SK-N-MC (cell line): ENCODE results near the gene PODXL2.

Source experiments
- EZH2 ChIP-seq: fragments of 200-600 bp; sonication (generic); IDR thresholded peaks from one replicate; pipeline ENCODE4 v1.6.1; 2017; ENCODE audit warnings: antibody characterized with exemption
- POLR2AphosphoS5 ChIP-seq: IDR thresholded peaks from 2 replicates; pipeline ENCODE4 v1.6.1; 2012; ENCODE audit warnings: mild to moderate bottlenecking, low read depth, low read length, borderline replicate concordance

- TF ChIP-seq EZH2 = no peak
- TF ChIP-seq POLR2AphosphoS5 = peak; percentile 89
These were observed 38.2 kb upstream of the PODXL2 start, which contains the start of gene TPRA1 for GRCh38 chr3:127590593-127591465.
